Ovary (tissue), 3 donors: ENCODE measurements around the gene KCNN1.

Experiments used
- CTCF ChIP-seq, 3 donors: fragments of 450-650 bp in 2 of 3; fragments of 200-600 bp in 1 of 3; IDR thresholded peaks; one replicate each; pipeline versions ENCODE4 v1.5.1 to v1.8.0; 2016 to 2022; ENCODE audit warnings: antibody characterized with exemption in 3 of 3, mild to moderate bottlenecking in 1 of 3
- POLR2A ChIP-seq: fragments of 450-650 bp; IDR thresholded peaks from one replicate; pipeline ENCODE4 v1.6.1; 2017; ENCODE audit warnings: antibody characterized with exemption, mild to moderate bottlenecking, moderate library complexity
- donor health status: DM: no; HTN: no; CAD: no.

- TF ChIP-seq POLR2A (no peak), CTCF (IDR thresholded peaks at IDR 0.05) (no peak)
Observed at GRCh38 chr19:18010149-18010548, 43.2 kb downstream of the KCNN1 start.
